ENCODE results near the gene CAMK4.

The CAMK4 gene

GRCh38 chr5:111372799-111373198, 148.6 kb downstream of the CAMK4 start:
- H3K4me3 ChIP-seq (replicated peaks; ENCODE audit: insufficient read depth, low read length), result no peak overlapping the region
- DNase-seq (ENCODE audit: low read depth in 1 of 2, low spot score in 1 of 2), result no peak
- H3K27ac ChIP-seq (replicated peaks), result no peak overlapping the region
- TF ChIP-seq POLR2AphosphoS5 (IDR thresholded peaks at IDR 0.05; ENCODE audit: low read depth) (no peak), GABPA (IDR thresholded peaks at IDR 0.05; ENCODE audit: low read depth) (no peak), SPI1 (IDR thresholded peaks at IDR 0.05; ENCODE audit: borderline replicate concordance, low read depth) (no peak), CTCF (IDR thresholded peaks at IDR 0.05; ENCODE audit: insufficient read depth, low read length) (no peak), REST (IDR thresholded peaks at IDR 0.05; ENCODE audit: insufficient replicate concordance, low read depth) (no peak)
- no peaks in the 10 kb centered on the region for H3K27me3 ChIP-seq (ENCODE audit: insufficient read depth, poor library complexity, severe bottlenecking)

DNA sequence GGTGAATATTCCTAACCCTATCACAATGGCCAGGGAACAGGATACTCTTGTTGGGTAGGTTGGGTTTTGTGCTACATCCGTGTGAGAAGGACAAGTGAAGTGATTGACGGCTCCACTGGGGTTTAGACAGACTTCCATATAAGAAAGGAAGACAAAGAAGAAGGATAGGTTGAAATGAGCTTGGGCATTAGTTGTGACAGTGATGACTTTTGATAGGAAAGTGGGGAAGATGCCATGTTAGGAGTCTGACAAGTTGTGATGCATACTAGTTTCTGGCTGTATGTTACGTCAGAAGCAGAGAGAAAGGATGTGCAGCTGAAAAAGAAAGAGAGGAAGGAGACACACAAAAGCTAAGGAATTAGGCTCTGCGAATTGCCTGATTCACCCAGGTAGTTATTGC, 150.2 kb downstream of the CAMK4 start:
- Histone ChIP-seq H3K4me3 (replicated peaks; ENCODE audit: insufficient read depth, low read length) (no peak overlapping the region), H3K27me3 (ENCODE audit: insufficient read depth, poor library complexity, severe bottlenecking) (no peaks in the 10 kb centered on the region), H3K27ac (replicated peaks) (no peak overlapping the region)
- no peak for DNase-seq (ENCODE audit: low read depth in 1 of 2, low spot score in 1 of 2)
- TF ChIP-seq REST (IDR thresholded peaks at IDR 0.05; ENCODE audit: insufficient replicate concordance, low read depth) (no peak), GABPA (IDR thresholded peaks at IDR 0.05; ENCODE audit: low read depth) (no peak), POLR2AphosphoS5 (IDR thresholded peaks at IDR 0.05; ENCODE audit: low read depth) (no peak)

DNA sequence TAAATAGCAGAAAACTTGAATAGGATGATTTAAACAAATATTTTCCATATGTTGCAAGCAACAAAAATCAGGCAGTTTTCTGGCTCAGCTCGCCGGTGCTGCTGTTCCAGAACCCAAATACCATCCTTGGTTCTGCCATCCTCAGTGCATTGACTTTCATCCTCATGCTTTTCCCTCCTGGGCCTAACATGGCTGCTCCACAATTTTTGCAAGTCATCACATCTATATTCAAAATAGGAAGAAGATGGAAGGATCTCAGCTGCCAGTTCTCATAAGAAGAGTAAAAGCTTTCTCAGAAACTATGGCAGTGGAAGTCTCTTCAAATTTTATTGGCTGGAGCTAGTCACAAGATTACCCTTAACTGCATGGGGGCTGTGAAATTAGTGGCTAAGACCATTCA, 151.5 kb downstream of the CAMK4 start:
- TF ChIP-seq SPI1 (IDR thresholded peaks at IDR 0.05; ENCODE audit: borderline replicate concordance, low read depth) (no peak), GABPA (IDR thresholded peaks at IDR 0.05; ENCODE audit: low read depth) (no peak), REST (IDR thresholded peaks at IDR 0.05; ENCODE audit: insufficient replicate concordance, low read depth) (no peak), POLR2AphosphoS5 (IDR thresholded peaks at IDR 0.05; ENCODE audit: low read depth) (no peak), CTCF (IDR thresholded peaks at IDR 0.05; ENCODE audit: insufficient read depth, low read length) (no peak)
- DNase-seq (ENCODE audit: low read depth in 1 of 2, low spot score in 1 of 2), result no peak
- Histone ChIP-seq H3K4me3 (replicated peaks; ENCODE audit: insufficient read depth, low read length) (no peak overlapping the region), H3K27me3 (ENCODE audit: insufficient read depth, poor library complexity, severe bottlenecking) (no peaks in the 10 kb centered on the region), H3K27ac (replicated peaks) (no peak overlapping the region)

GRCh38 chr5:111377306-111377705, 153.1 kb downstream of the CAMK4 start:
- H3K4me3 ChIP-seq (replicated peaks; ENCODE audit: insufficient read depth, low read length), result no peak overlapping the region
- no peak for DNase-seq (ENCODE audit: low read depth in 1 of 2, low spot score in 1 of 2)
- no peak for TF ChIP-seq POLR2AphosphoS5 (IDR thresholded peaks at IDR 0.05; ENCODE audit: low read depth)
- TF ChIP-seq SPI1 (IDR thresholded peaks at IDR 0.05; ENCODE audit: borderline replicate concordance, low read depth), result no peak
- TF ChIP-seq CTCF (IDR thresholded peaks at IDR 0.05; ENCODE audit: insufficient read depth, low read length), result no peak
- TF ChIP-seq REST (IDR thresholded peaks at IDR 0.05; ENCODE audit: insufficient replicate concordance, low read depth), result no peak
- TF ChIP-seq GABPA (IDR thresholded peaks at IDR 0.05; ENCODE audit: low read depth), result no peak
- no peak overlapping the region for H3K27ac ChIP-seq (replicated peaks)
- no peaks in the 10 kb centered on the region for H3K27me3 ChIP-seq (ENCODE audit: insufficient read depth, poor library complexity, severe bottlenecking)

Measured in HL-60 (cell line).